GM23338 (cell line): ENCODE data around the gene KCNAB1. TPM values are rescaled to one million over a fixed set of nuclear protein-coding genes. Genes with fewer than 3 reads are reported as not detected.
A peak's percentile ranks its signal among the peaks of the same experiment; 100 is the strongest.

Experiments
- ATAC-seq: fragments of 200-7000 bp; cut with Tn5 transposase; 3 replicates; pipeline ENCODE4 v1.9.1; 2020
- DNase-seq: peaks from one replicate; pipeline ENCODE4 v3.0.0-alpha.2; 2015; ENCODE audit warnings: low spot score
- H2AFZ ChIP-seq: fragments of 200-600 bp; sonication (generic); 2 replicates; pipeline ENCODE4 v1.8.0; 2016; ENCODE audit warnings: antibody characterized with exemption, mild to moderate bottlenecking, moderate library complexity
- H3F3A ChIP-seq: fragments of 200-600 bp; sonication (generic); replicated peaks from 2 replicates; pipeline ENCODE4 v1.8.0; 2017; ENCODE audit warnings: antibody characterized with exemption, mixed run types, low read depth
- H3K27ac ChIP-seq: fragments of 200-600 bp; sonication (generic); 2 replicates; pipeline ENCODE4 v1.6.1; 2016; ENCODE audit warnings: low read depth
- H3K27me3 ChIP-seq: fragments of 200-600 bp; sonication (generic); 2 replicates; pipeline ENCODE4 v1.8.0; 2016; ENCODE audit warnings: mild to moderate bottlenecking, mixed run types, moderate library complexity; ENCODE audit not compliant: insufficient read depth
- H3K36me3 ChIP-seq: fragments of 200-600 bp; sonication (generic); 2 replicates; pipeline ENCODE4 v1.8.0; 2016; ENCODE audit warnings: mild to moderate bottlenecking; ENCODE audit not compliant: insufficient read depth
- H3K4me1 ChIP-seq: fragments of 200-600 bp; sonication (generic); 2 replicates; pipeline ENCODE4 v1.8.0; 2016; ENCODE audit warnings: mild to moderate bottlenecking, moderate library complexity; ENCODE audit not compliant: insufficient read depth
- H3K4me2 ChIP-seq: fragments of 200-600 bp; sonication (generic); 2 replicates; pipeline ENCODE4 v1.7.1; 2017; ENCODE audit warnings: mixed run types
- H3K4me3 ChIP-seq: fragments of 200-600 bp; sonication (generic); 2 replicates; pipeline ENCODE4 v1.6.1; 2016; ENCODE audit warnings: mixed run types
- H3K79me2 ChIP-seq: fragments of 200-600 bp; sonication (generic); replicated peaks from 2 replicates; pipeline ENCODE4 v1.8.0; 2017; ENCODE audit warnings: mild to moderate bottlenecking; ENCODE audit not compliant: insufficient read depth
- H3K9me2 ChIP-seq: fragments of 200-600 bp; sonication (generic); 2 replicates; pipeline ENCODE4 v1.8.0; 2017; ENCODE audit not compliant: insufficient read depth
- H4K20me1 ChIP-seq: fragments of 200-600 bp; sonication (generic); replicated peaks from 2 replicates; pipeline ENCODE4 v1.8.0; 2017; ENCODE audit warnings: mild to moderate bottlenecking; ENCODE audit not compliant: insufficient read depth
- H3K27ac Mint-ChIP-seq: 2 replicates; pipeline ENCODE4 v1.8.0; 2020; ENCODE audit warnings: inconsistent platforms, mild to moderate bottlenecking, moderate library complexity, mixed read lengths
- H3K27me3 Mint-ChIP-seq: 3 replicates; pipeline ENCODE4 v1.8.0; 2022; ENCODE audit warnings: low read depth, mild to moderate bottlenecking, moderate library complexity, mixed read lengths, inconsistent platforms; ENCODE audit not compliant: insufficient read depth, poor library complexity
- H3K36me3 Mint-ChIP-seq: 3 replicates; pipeline ENCODE4 v1.8.0; 2021; ENCODE audit warnings: low read depth, mild to moderate bottlenecking, inconsistent platforms, moderate library complexity, mixed read lengths
- H3K4me1 Mint-ChIP-seq: 3 replicates; pipeline ENCODE4 v1.8.0; 2020; ENCODE audit warnings: mild to moderate bottlenecking, inconsistent platforms, mixed read lengths
- H3K4me3 Mint-ChIP-seq: 3 replicates; pipeline ENCODE4 v1.8.0; 2021; ENCODE audit warnings: moderate library complexity, mild to moderate bottlenecking, inconsistent platforms, mixed read lengths
- H3K9me3 Mint-ChIP-seq: 3 replicates; pipeline ENCODE4 v1.8.0; 2020; ENCODE audit warnings: moderate library complexity, mild to moderate bottlenecking, inconsistent platforms, mixed read lengths
- CREB1 ChIP-seq: fragments of 250-450 bp; sonication (Bioruptor Pico); IDR thresholded peaks from 2 replicates; pipeline ENCODE4 v1.5.0; 2020; ENCODE audit warnings: low read depth, mild to moderate bottlenecking, moderate library complexity
- CTCF ChIP-seq, 2 experiments: fragments of 200-600 bp in 1 of 2; sonication (generic) in 1 of 2; conservative IDR thresholded peaks; 2 replicates each; pipeline versions ENCODE4 v1.5.1 to v1.6.1; 2016 to 2017; ENCODE audit warnings: antibody characterized with exemption in 2 of 2, low read depth in 2 of 2, mild to moderate bottlenecking in 2 of 2, moderate library complexity in 1 of 2
- ETS1 ChIP-seq: IDR thresholded peaks from 2 replicates; pipeline ENCODE4 v1.6.1; 2016; ENCODE audit warnings: antibody characterized with exemption
- EZH2 ChIP-seq: fragments of 200-600 bp; sonication (generic); IDR thresholded peaks from one replicate; pipeline ENCODE4 v1.8.0; 2017; ENCODE audit warnings: antibody characterized with exemption, mild to moderate bottlenecking, low read depth; ENCODE audit not compliant: unreplicated experiment
- EZH2phosphoT487 ChIP-seq: fragments of 200-600 bp; sonication (generic); IDR thresholded peaks from one replicate; pipeline ENCODE4 v1.8.1; 2018; ENCODE audit warnings: antibody characterized with exemption; ENCODE audit not compliant: unreplicated experiment
- JUNB ChIP-seq: IDR thresholded peaks from one replicate; pipeline ENCODE4 v1.6.1; 2016; ENCODE audit warnings: antibody characterized with exemption; ENCODE audit not compliant: unreplicated experiment
- NANOG ChIP-seq: IDR thresholded peaks from 2 replicates; pipeline ENCODE4 v1.6.1; 2016; ENCODE audit warnings: antibody characterized with exemption, borderline replicate concordance
- POLR2AphosphoS5 ChIP-seq: IDR thresholded peaks from 2 replicates; pipeline ENCODE4 v1.6.1; 2016; ENCODE audit warnings: antibody characterized with exemption, low read depth
- REST ChIP-seq: IDR thresholded peaks from one replicate; pipeline ENCODE4 v1.6.1; 2018; ENCODE audit warnings: antibody characterized with exemption; ENCODE audit not compliant: unreplicated experiment
- STAT1 ChIP-seq: IDR thresholded peaks from one replicate; pipeline ENCODE4 v1.6.1; 2016; ENCODE audit warnings: antibody characterized with exemption; ENCODE audit not compliant: unreplicated experiment
- ZNF114 ChIP-seq: fragments of 250-450 bp; sonication (Bioruptor Pico); IDR thresholded peaks from 2 replicates; pipeline ENCODE4 v1.5.0; 2020; ENCODE audit warnings: mild to moderate bottlenecking, moderate library complexity
- ZNF331 ChIP-seq: fragments of 250-450 bp; sonication (Bioruptor Pico); IDR thresholded peaks from 2 replicates; pipeline ENCODE4 v1.5.0; 2020; ENCODE audit warnings: low read depth, mild to moderate bottlenecking, moderate library complexity
- ZNF462 ChIP-seq: fragments of 250-450 bp; sonication (Bioruptor Pico); IDR thresholded peaks from 2 replicates; pipeline ENCODE4 v1.5.0; 2020; ENCODE audit warnings: mild to moderate bottlenecking, moderate library complexity
- polyA plus RNA-seq: library from polyadenylated mRNA; unstranded; fragments of >200 nt; fragmentation: Nextera tagmentation; extraction: Ambion mirVana; gene quantifications from 2 replicates; pipeline ENCODE4 v1.2.1, GENCODE V29; 2016
- total RNA-seq: library from RNA; depleted of rRNA; stranded (reverse); fragments of >200 nt; shearing (Covaris generic); gene quantifications from 2 replicates; pipeline ENCODE4 v1.2.3, GENCODE V29; 2014

Gene KCNAB1
- total and polyA plus RNA-seq, 2 experiments from 2014 or later: 0.69 to 2.6 TPM

GRCh38 chr3:156554842-156555687, 434.7 kb downstream of the KCNAB1 start, which contains the start of gene SSR3:
Gene SSR3 (minus strand): TSS chr3:156555117. CDS start chr3:156555089, 28 bp downstream.
- no peaks in the 10 kb centered on the region for H3K9me2 ChIP-seq
- H4K20me1 ChIP-seq: peaks cover 15% of the 10 kb centered on the region; the same call in 1 of the 2 replicates
- peaks cover 8% of the 10 kb centered on the region for H3K27me3 Mint-ChIP-seq
- DNase-seq: peak; percentile 100
- H3K4me2 ChIP-seq: peak within 1 kb of the TSS; percentile 98
- peak within 1 kb of the TSS; percentile 91 for H3K4me3 Mint-ChIP-seq
- peaks cover 48% of the 10 kb centered on the region for H3K79me2 ChIP-seq
- peak within 1 kb of the TSS; percentile 94 for H3K4me3 ChIP-seq
- peak within 1 kb of the TSS; percentile 98 for H3K27ac Mint-ChIP-seq
- H2AFZ ChIP-seq: peak within 1 kb of the TSS; percentile 60; the same call in 1 of the 2 replicates
- H3K9me3 Mint-ChIP-seq: no peaks in the 10 kb centered on the region
- peak within 1 kb of the TSS; percentile 84; the same call in 1 of the 2 replicates for H3K27ac ChIP-seq
- peaks cover 13% of the 10 kb centered on the region; the same call in 1 of the 2 replicates for H3K36me3 ChIP-seq
- no peaks in the 10 kb centered on the region for H3F3A ChIP-seq
- peaks cover 8% of the 10 kb centered on the region; the same call in 2 of the 3 replicates for H3K4me1 Mint-ChIP-seq
- H3K36me3 Mint-ChIP-seq: peaks cover 31% of the 10 kb centered on the region
- peak; percentile 99 for ATAC-seq
- peaks cover 6% of the 10 kb centered on the region for H3K4me1 ChIP-seq
- TF ChIP-seq REST (no peak), STAT1 (no peak), POLR2AphosphoS5 (peak; percentile 95), EZH2 (no peak), ZNF462 (CRISPR knock-in tag) (no peak), NANOG (no peak), EZH2phosphoT487 (no peak), ZNF114 (peak; percentile 72; the same call in 1 of the 2 replicates), ETS1 (peak; percentile 90), CTCF (conservative IDR thresholded peaks at IDR 0.05; ENCODE audit: low read depth in 2 of 2) (no peak), JUNB (no peak), CREB1 (CRISPR knock-in tag) (peak; percentile 77), ZNF331 (CRISPR knock-in tag) (no peak)
- no peaks in the 10 kb centered on the region for H3K27me3 ChIP-seq
